ENCODE data around the gene MROH2A. TPM values are rescaled to one million over a fixed set of nuclear protein-coding genes. Genes with fewer than 3 reads are reported as not detected.
"Not testable (repeated sequence)": the region's sequence is repeated elsewhere in the genome, so short reads cannot be mapped to it uniquely, and the experiment has no call there.

MROH2A gene
- total and polyA plus RNA-seq, 11 donors = 0.75 TPM; not detected in 10

DNA sequence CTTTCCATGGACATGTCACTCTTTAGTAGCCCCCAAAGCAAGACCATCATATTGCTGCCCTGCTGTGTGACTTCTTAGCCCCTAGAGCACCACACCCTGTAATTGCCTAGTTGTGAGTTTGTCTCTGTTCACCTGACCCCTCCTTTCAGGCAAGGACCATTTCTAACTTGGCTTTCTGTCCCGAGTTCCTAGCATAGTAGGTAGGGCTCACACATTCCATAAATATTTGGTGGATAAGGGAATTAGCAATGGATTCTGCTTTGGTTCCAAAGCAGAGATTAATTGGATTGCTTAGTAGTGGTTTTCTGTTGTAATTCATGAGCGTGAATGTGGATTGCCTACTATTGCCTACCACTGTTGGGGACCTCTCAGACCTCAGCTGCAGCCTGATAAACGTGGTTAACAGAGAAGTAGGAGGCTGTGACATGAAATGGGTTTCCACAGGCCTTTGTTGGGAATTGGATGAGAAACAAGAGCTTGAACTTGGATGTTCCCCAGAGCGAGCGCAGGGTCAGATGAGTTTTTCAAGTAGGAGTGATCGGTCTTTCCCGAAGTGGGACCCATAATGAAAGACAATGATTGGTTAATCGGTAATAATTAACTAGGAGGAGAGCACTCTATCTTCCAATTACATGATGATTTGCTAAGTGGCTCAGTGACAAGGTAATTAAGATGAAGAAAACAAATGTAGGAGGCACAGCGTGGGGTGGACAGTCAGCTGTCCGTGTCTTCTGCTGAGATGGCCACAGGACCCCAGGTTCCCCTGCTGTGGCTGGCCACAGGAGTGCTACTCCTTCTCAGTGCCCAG lies 31.5 kb upstream of the MROH2A start:
- H3K4me1 ChIP-seq = no peaks in the 10 kb centered on the region
- no peaks in the 10 kb centered on the region for H3K36me3 ChIP-seq
- H3K27me3 ChIP-seq = peaks cover 0 to 6% (median 0%) of the 10 kb centered on the region in 9 donors
- no peak for TF ChIP-seq POLR2A (IDR thresholded peaks at IDR 0.05)
- TF ChIP-seq, protein P1, sequence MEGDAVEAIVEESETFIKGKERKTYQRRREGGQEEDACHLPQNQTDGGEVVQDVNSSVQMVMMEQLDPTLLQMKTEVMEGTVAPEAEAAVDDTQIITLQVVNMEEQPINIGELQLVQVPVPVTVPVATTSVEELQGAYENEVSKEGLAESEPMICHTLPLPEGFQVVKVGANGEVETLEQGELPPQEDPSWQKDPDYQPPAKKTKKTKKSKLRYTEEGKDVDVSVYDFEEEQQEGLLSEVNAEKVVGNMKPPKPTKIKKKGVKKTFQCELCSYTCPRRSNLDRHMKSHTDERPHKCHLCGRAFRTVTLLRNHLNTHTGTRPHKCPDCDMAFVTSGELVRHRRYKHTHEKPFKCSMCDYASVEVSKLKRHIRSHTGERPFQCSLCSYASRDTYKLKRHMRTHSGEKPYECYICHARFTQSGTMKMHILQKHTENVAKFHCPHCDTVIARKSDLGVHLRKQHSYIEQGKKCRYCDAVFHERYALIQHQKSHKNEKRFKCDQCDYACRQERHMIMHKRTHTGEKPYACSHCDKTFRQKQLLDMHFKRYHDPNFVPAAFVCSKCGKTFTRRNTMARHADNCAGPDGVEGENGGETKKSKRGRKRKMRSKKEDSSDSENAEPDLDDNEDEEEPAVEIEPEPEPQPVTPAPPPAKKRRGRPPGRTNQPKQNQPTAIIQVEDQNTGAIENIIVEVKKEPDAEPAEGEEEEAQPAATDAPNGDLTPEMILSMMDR (IDR thresholded peaks at IDR 0.05) = no peak
- WGBS, 4 donors = 69 to 77% (median 73%) methylated on average over 9 to 10 of the region's 10 CpGs
- DNase-seq (no peak), ATAC-seq (no peak)
- intact Hi-C loops (cut with DNase I) = no loop called here
- peaks cover 0 to 3% (median 0%) of the 10 kb centered on the region in 12 donors for H3K9me3 ChIP-seq
- no peak overlapping the region for H3K27ac ChIP-seq
- no peak overlapping the region for H3K4me3 ChIP-seq

DNA sequence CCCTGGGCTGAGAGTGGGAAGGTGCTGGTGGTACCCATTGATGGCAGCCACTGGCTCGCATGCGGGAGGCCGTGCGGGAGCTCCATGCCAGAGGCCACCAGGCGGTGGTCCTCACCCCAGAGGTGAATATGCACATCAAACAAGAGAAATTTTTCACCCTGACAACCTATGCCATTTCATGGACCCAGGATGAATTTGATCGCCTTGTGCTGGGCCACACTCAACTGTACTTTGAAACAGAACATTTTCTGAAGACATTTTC lies 30.9 kb upstream of the MROH2A start:
- intact Hi-C loops (cut with DNase I) = no loop called here
- Histone ChIP-seq H3K9me3 (peaks cover 0 to 3% (median 0%) of the 10 kb centered on the region in 12 donors), H3K4me3 (no peak overlapping the region), H3K27ac (no peak overlapping the region), H3K36me3 (no peaks in the 10 kb centered on the region), H3K27me3 (peaks cover 0 to 3% (median 0%) of the 10 kb centered on the region in 9 donors), H3K4me1 (no peaks in the 10 kb centered on the region)
- WGBS, 4 donors = 83 to 95% (median 87%) methylated on average over 6 of the region's 6 CpGs
- TF ChIP-seq, protein P1 (IDR thresholded peaks at IDR 0.05) = no peak
- TF ChIP-seq POLR2A (IDR thresholded peaks at IDR 0.05) = no peak
- DNase-seq (no peak), ATAC-seq (no peak)

DNA sequence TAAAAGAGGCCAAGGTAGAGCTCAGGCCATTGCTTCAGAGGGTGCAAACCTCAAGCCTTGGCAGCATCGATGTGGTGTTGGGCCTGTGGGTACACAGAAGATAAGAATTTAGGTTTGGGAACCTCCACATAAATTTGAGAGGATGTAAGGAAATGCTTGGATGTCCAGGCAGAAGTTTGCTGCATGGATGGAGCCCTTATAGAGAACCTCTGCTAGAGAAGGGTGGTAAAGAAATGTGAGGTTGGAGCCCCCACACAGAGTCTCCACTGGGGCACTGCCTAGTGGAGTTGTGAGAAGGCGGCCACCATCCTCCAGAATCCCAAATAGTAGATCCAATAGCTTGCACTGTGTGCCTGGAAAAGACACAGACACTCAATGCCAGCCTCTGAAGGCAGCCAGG lies 27.4 kb upstream of the MROH2A start:
- 60 to 69% (median 61%) methylated on average over 1 to 2 of the region's 2 CpGs for WGBS, 4 donors
- H3K4me1 ChIP-seq; H3K27ac ChIP-seq; H3K36me3 ChIP-seq; H3K27me3 ChIP-seq; H3K9me3 ChIP-seq; ATAC-seq; H3K4me3 ChIP-seq; DNase-seq; intact Hi-C loops (cut with DNase I): not testable (repeated sequence)

DNA sequence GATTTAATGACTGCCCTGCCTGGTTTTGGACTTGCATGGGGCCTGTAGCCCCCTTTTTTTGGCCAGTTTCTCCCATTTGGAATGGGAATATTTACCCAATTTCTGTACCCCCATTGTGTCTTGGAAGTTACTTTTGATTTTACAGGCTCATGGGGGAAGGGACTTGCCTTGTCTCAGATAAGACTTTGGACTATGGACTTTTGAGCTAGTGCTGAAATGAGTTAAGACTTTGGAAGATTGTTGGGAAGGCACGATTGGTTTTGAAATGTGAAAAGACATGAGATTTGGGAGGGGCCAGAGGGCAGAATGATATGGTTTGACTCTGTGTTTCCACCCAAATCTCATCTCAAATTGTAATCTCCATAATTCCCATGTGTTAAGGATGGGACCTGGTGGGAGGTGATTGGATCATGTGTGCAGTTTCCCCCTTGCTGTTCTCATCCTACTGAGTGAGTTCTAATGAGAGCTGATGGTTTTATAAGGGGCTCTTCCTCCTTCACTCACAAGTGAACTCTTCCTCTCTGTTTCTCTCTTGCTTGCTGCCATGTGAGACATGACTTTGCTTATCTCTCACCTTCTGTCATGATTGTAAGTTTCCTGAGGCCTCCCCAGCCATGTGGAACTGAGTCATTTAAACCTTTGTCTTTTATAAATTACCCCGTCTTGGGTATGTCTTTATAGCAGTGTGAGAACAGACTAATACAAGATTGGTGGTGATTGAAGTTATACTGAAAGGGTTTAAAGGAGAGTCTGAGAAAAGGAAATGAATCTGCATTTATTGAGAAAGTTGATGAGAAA lies 26.7 kb upstream of the MROH2A start:
- H3K4me1 ChIP-seq; H3K9me3 ChIP-seq; DNase-seq; ATAC-seq; H3K27ac ChIP-seq; intact Hi-C loops (cut with DNase I); H3K4me3 ChIP-seq; H3K36me3 ChIP-seq; H3K27me3 ChIP-seq: not testable (repeated sequence)
- 59 to 75% (median 70%) methylated on average over 2 of the region's 2 CpGs for WGBS, 4 donors

DNA sequence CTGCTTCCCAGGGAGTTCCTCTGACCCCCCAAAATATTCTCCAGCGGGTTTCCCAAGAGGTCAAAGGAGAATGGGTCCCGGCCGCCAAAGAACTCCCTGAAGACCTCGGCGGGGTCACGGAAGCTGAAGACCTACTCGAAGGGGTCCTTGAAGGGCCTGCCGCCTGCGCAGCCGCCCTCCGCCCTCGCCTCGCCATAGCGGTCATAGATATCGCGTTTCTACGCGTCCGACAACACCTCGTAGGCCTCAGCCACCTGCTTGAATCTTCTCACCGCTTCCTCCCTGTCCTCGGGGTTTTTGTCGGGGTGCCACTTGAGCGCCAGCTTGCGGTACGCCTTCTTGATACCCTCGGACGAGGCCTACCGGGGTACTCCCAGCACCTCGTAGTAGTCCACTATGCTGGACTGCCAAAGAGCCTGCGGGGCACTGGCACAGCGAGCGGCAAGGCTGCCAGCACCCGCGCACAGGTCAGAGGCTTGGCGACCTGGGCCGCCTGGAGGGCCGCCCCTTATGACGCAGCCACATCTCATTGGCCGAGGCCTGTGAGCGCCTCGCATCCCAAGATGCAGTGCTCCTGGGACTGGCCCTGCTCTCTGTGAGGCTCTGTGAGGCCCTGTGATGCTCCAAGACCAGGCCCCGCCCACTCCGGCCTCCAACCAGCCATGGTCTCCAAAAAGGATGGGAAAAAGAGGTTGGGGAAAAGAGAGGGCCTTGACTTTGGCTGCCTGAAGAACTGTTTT lies 23.1 kb upstream of the MROH2A start:
- 86 to 93% (median 90%) methylated on average over 39 to 44 of the region's 44 CpGs for WGBS, 4 donors
- Histone ChIP-seq H3K27ac (no peak overlapping the region), H3K4me3 (no peak overlapping the region), H3K9me3 (peaks cover 0 to 3% (median 0%) of the 10 kb centered on the region in 12 donors), H3K27me3 (no peaks in the 10 kb centered on the region), H3K4me1 (no peaks in the 10 kb centered on the region), H3K36me3 (no peaks in the 10 kb centered on the region)
- ATAC-seq = no peak
- TF ChIP-seq, protein P1 (IDR thresholded peaks at IDR 0.05) = no peak
- TF ChIP-seq POLR2A (IDR thresholded peaks at IDR 0.05) = no peak
- intact Hi-C loops (cut with DNase I) = no loop called here
- DNase-seq = no peak

Measured in heart left ventricle (tissue), 16 donors.